HG03039 (cell line): Measurements from ENCODE around the gene ARPC5L.
"Not testable (repeated sequence)": the region's sequence is repeated elsewhere in the genome, so short reads cannot be mapped to it uniquely, and the experiment has no call there.

Experiments used
- ATAC-seq: cut with Tn5 transposase; IDR thresholded peaks from one replicate; pipeline ENCODE4 v1.9.1; 2021; ENCODE audit warnings: mild to moderate bottlenecking, moderate library complexity; ENCODE audit not compliant: unreplicated experiment

ARPC5L gene

GRCh38 chr9:124840300-124840833 is 21.6 kb upstream of the ARPC5L start:
- no peak for ATAC-seq

- ATAC-seq = no peak
Observed at GRCh38 chr9:124841075-124841821, 20.7 kb upstream of the ARPC5L start.

DNA sequence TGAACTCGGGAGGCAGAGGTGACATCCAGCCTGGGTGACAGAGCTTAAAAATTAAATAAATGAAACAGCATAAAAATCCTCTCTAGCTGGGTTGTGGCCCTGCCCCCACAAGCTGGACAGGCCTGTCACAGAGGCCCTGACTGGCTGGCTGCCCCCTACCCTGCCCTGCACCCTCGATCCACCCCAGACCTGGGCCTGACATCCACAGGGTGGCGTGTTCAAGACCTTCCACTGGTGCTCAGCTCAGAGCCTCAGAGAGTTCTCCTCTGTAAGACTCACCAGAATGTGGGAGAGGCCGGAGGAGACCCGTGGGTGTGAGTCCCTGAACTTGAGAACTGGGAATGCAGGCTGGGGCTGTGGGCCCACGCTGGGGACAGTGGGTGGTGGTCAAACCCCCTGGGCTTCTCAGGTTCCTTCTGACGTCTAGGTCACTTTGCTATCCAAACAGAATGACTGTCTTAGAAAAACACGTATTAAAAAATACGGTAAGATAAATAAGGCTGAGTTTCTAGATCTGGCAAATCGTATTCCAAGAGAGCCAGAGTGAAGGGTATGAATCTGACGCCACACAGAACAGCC is 18.4 kb upstream of the ARPC5L start:
- ATAC-seq = no peak

- ATAC-seq = no peak
Observed at GRCh38 chr9:124844291-124844690, 17.6 kb upstream of the ARPC5L start.

DNA sequence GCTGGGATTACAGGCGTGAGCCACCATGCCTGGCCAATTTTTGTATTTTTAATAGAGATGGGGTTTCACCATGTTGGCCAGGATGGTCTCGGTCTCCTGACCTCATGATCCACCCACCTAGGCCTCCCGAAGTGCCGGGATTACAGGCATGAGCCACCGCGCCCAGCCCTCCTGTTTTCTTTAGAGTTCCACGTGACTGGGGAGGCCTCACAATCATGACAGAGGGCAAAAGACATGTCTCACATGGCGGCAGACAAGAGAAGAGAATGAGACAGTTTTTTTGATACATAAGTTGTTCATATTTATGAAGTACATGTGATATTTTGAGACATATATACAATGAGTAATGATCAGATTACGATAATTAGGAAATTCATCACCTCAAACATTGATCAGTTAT is 15.5 kb upstream of the ARPC5L start:
- not testable (repeated sequence) for ATAC-seq

- ATAC-seq = no peak
Observed at GRCh38 chr9:124846969-124847368, 15.0 kb upstream of the ARPC5L start.

DNA sequence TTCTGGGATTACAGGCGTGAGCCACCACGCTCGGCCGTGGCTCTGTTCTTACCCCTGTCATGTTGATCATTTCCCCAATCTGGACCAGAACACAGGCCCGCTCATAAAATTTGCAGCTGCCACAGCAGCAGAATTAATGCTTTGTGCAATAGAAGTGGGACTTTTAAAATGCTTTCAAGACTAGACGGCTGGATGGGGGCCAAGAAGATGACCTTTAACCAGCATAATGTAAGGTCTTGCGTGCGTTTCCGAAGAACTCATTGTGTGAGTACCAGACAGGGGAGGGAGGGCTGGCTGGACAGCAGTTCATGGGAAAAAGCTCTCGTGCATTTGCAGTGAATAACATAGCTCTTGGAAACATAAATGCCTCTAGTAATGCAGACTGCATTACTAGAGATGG is 12.1 kb upstream of the ARPC5L start:
- ATAC-seq = no peak

GRCh38 chr9:124852121-124852828 is 9.7 kb upstream of the ARPC5L start:
- ATAC-seq = no peak

DNA sequence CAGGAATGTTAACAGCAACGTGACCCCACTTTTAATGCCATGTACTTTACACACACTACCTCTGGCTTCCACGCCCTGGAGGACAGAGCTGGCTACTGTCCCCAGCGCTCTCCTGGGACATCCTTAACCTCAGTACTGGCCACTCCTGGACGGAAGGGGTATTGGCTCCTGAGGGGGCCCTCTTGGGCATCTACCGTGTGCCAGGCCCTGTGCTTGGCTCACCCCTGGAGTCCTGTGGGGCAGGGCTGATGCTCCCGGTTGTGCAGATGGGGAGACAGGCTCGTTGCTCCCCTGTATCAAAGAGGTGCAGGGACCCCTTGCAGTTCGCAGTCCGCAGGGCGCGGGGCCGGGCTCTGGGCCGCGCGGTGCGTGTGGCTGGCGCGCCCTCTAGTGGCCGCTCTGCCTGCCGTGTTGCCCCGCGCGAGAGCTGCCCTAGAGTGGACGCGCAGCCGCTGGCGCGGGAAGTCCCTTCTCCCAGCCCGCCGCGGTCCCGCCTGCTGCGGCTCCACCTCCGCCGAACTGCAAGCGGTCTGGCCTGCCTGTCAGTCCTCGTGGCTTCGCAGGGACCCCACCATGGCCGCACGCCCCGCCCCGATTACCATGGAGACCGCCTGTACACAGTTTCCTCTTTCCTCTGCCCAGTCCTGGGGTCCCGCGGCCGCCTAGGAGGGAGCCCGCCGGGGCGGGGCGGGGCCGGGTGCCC is 8.9 kb upstream of the ARPC5L start, which contains the start of gene WDR38:
TSS of gene WDR38 (plus strand) at position 632 of the 703 bp plus-strand sequence. CDS start 72 bp downstream, outside the sequence.
- ATAC-seq = peak; percentile 56

DNA sequence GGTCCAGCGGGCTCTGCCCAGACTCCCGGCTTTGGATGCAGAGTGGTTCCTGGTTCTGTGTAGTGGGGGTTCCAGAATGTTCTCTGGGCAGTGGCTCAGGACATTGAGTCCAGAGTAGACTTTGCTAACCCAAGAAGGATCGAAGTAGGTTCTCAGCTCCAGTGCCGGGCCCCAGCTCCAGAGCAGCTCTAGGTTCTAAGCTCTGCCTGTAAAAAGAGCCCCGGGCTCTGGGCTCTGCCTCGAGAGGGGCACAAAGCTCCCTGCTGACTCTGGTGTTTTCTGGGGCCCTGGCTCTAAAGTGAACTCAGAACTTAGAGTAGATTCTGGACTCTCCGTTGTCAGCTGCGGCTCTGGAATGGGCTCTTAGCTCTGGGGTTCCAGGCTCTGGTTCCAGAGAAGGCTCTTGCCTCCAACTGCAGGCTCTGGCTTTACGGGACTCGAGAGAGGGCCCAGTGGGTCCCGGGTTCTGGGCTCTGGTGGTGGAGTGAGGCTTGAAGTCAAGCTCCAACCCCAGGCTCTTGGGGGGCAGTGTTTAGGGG is 8.3 kb upstream of the ARPC5L start:
- ATAC-seq = peak; percentile 3

DNA sequence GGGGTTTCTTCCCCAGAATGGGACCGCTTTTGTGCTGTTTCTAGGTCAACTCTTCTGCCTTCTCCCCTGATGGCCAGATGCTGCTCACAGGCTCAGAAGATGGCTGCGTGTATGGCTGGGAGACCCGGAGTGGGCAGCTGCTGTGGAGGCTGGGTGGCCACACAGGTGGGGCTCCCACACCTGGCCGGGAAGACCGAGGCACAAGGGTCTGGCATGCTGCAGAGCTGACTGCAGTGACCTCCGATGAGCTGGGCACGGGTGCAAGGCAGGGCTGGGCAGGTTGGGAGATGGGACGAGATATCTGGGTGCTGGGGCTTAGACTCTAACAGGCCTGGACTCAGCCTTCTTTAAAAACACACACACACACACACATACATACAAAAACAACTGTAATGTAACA is 7.8 kb upstream of the ARPC5L start:
- ATAC-seq = no peak

DNA sequence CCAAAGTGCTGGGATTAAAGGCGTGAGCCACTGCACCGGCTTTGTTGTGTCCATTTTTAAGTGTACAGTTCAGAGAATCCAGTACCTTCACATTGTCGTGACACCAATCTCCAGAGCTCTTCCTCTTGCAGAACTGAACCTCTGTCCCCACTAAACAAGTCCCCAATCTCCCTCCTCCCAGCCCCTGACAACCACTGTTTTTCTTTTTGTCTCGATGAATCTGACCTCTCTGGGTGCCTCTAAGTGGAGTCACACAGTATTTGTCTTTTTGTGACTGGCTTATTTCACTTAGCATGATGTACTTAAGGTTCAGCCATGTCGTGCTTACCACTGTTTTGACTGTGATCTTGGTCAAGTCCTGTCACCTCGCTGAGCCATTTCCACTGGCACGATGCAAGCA is 7.1 kb upstream of the ARPC5L start:
- ATAC-seq = no peak

GRCh38 chr9:124855566-124855943 is 6.4 kb upstream of the ARPC5L start:
- ATAC-seq = no peak

DNA sequence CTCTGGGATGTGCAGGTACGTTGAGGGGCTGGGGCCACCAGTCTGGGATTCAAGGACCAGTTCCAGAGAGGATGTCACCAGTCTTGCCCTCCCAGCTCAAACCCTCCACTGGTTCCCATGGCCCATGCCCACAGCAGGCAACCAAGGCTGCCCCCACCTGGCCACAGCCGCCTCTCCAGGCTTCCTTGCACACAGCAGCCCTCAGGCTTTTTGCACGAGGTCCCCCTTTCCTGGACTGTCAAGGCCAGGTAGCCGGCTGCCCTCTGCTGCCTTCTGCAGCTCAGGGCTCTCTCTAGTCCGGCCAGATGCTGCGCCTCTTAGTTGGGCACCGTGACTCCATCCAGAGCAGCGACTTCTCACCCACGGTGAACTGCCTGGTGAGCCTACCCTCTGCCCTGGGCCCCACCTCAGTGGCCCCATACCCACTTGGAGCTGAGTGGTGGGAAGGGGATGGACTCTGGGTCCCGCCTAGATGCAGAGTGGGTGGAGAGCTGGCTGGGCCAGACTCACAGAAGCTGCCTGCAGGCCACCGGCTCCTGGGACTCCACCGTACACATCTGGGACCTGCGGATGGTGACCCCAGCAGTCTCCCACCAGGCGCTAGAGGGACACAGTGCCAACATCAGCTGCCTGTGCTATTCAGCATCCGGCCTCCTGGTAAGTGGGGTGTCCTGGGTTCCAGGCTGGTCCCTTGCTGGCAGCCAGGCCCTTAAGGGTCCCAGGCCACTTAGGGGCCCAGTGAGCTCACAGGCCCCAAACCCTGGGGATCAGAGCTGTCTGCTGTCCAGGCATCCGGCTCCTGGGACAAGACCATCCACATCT is 5.8 kb upstream of the ARPC5L start:
- ATAC-seq = no peak

GRCh38 chr9:124857533-124858162 is 4.3 kb upstream of the ARPC5L start:
- ATAC-seq = no peak

GRCh38 chr9:124858330-124859046 is 3.4 kb upstream of the ARPC5L start:
- ATAC-seq = no peak

- no peak for ATAC-seq
Observed at GRCh38 chr9:124859803-124860581, 1.9 kb upstream of the ARPC5L start.
